Activated CD8-positive, alpha-beta T cell treated with anti-CD3 and anti-CD28 coated beads for 36 hours (primary cell): ENCODE measurements around the gene NPSR1. TPM values are rescaled to one million over a fixed set of nuclear protein-coding genes. Genes with fewer than 3 reads are reported as not detected.

Experiments used
- ATAC-seq: fragments of 200-7000 bp; cut with Tn5 transposase; one replicate; pipeline ENCODE4 v1.10.0; 2021; ENCODE audit warnings: mild to moderate bottlenecking, moderate library complexity
- CTCF ChIA-PET: fragments of 350-600 bp; sonication (Branson Sonifier 250); formaldehyde crosslinking; loops from one replicate; lab custom pipeline; 2021; ENCODE audit warnings: antibody characterized with exemption; lab: Charles Lee
- POLR2A ChIA-PET: fragments of 350-600 bp; sonication (Branson Sonifier 250); formaldehyde crosslinking; loops from one replicate; lab custom pipeline; 2021; ENCODE audit warnings: antibody characterized with exemption; lab: Charles Lee
- DNase-seq: peaks from one replicate; pipeline ENCODE4 v3.0.0-alpha.2; 2020
- H3K27ac Mint-ChIP-seq: one replicate; pipeline ENCODE4 v1.8.0; 2021; ENCODE audit warnings: mild to moderate bottlenecking, mixed read lengths
- H3K27me3 Mint-ChIP-seq: one replicate; pipeline ENCODE4 v1.8.0; 2021; ENCODE audit warnings: mixed read lengths
- H3K36me3 Mint-ChIP-seq: one replicate; pipeline ENCODE4 v1.8.0; 2021; ENCODE audit warnings: low read depth, mixed read lengths
- H3K4me1 Mint-ChIP-seq: one replicate; pipeline ENCODE4 v1.8.0; 2021; ENCODE audit warnings: low read depth, mixed read lengths
- H3K4me3 Mint-ChIP-seq: one replicate; pipeline ENCODE4 v1.8.0; 2021; ENCODE audit warnings: mild to moderate bottlenecking, moderate library complexity, mixed read lengths
- H3K9me3 Mint-ChIP-seq: one replicate; pipeline ENCODE4 v1.8.0; 2021; ENCODE audit warnings: mixed read lengths
- CTCF ChIP-seq: fragments of 200-600 bp; IDR thresholded peaks from one replicate; pipeline ENCODE4 v1.8.0; 2022; ENCODE audit warnings: antibody characterized with exemption, mild to moderate bottlenecking
- intact Hi-C: fragments of 100-400 bp; cut with micrococcal nuclease; formaldehyde crosslinking; loops from one replicate; pipeline ENCODE4 v1.10.0; 2022
- total RNA-seq, 2 experiments: library from RNA; stranded (reverse); gene quantifications; one replicate each; pipeline ENCODE4 v1.2.3, GENCODE V29; 2021

Gene NPSR1
- total RNA-seq, 2 experiments from 2014 or later = not detected

- Mint-ChIP-seq H3K4me1 (no peaks in the 10 kb centered on the region), H3K36me3 (no peaks in the 10 kb centered on the region), H3K9me3 (no peaks in the 10 kb centered on the region), H3K27ac (no peak overlapping the region), H3K27me3 (peaks cover 2% of the 10 kb centered on the region), H3K4me3 (no peak overlapping the region)
- POLR2A ChIA-PET = no interaction called here
- ATAC-seq (no peak), DNase-seq (no peak)
- TF ChIP-seq CTCF = no peak
- intact Hi-C loops = no loop called here
- CTCF ChIA-PET = interaction anchor here (0.9 to 1.3 kb wide), 2 partner anchors 11 to 18 kb away, joined by 3 to 4 read pairs; no protein-coding TSS in a partner anchor
Measured at GRCh38 chr7:34760271-34760670, 102.3 kb downstream of the NPSR1 start.

- H3K27me3 Mint-ChIP-seq = peaks cover 2% of the 10 kb centered on the region
- no peak overlapping the region for H3K4me3 Mint-ChIP-seq
- TF ChIP-seq CTCF = no peak
- H3K9me3 Mint-ChIP-seq = no peaks in the 10 kb centered on the region
- no peaks in the 10 kb centered on the region for H3K36me3 Mint-ChIP-seq
- POLR2A ChIA-PET = no interaction called here
- intact Hi-C loops = no loop called here
- H3K27ac Mint-ChIP-seq = no peak overlapping the region
- CTCF ChIA-PET = no interaction called here
- no peaks in the 10 kb centered on the region for H3K4me1 Mint-ChIP-seq
- DNase-seq (no peak), ATAC-seq (no peak)
Measured at GRCh38 chr7:34761206-34761605, 103.2 kb downstream of the NPSR1 start.

- ATAC-seq (no peak), DNase-seq (no peak)
- Mint-ChIP-seq H3K27ac (no peak overlapping the region), H3K27me3 (peaks cover 2% of the 10 kb centered on the region), H3K36me3 (no peaks in the 10 kb centered on the region), H3K9me3 (no peaks in the 10 kb centered on the region), H3K4me3 (no peak overlapping the region), H3K4me1 (no peaks in the 10 kb centered on the region)
- CTCF ChIA-PET = no interaction called here
- intact Hi-C loops = no loop called here
- POLR2A ChIA-PET = no interaction called here
- no peak for TF ChIP-seq CTCF
Measured at GRCh38 chr7:34761627-34762026, 103.6 kb downstream of the NPSR1 start.

GRCh38 chr7:34762764-34763163 is 104.7 kb downstream of the NPSR1 start:
- Mint-ChIP-seq H3K9me3 (no peaks in the 10 kb centered on the region), H3K36me3 (no peaks in the 10 kb centered on the region), H3K27me3 (peaks cover 2% of the 10 kb centered on the region), H3K27ac (no peak overlapping the region), H3K4me3 (no peak overlapping the region), H3K4me1 (no peaks in the 10 kb centered on the region)
- TF ChIP-seq CTCF = no peak
- DNase-seq (no peak), ATAC-seq (no peak)
- intact Hi-C loops = no loop called here
- ChIA-PET CTCF (no interaction called here), POLR2A (no interaction called here)

- Mint-ChIP-seq H3K4me1 (no peaks in the 10 kb centered on the region), H3K36me3 (no peaks in the 10 kb centered on the region), H3K27me3 (no peaks in the 10 kb centered on the region), H3K27ac (no peak overlapping the region), H3K4me3 (no peak overlapping the region), H3K9me3 (peaks cover 4% of the 10 kb centered on the region)
- ATAC-seq (no peak), DNase-seq (no peak)
- TF ChIP-seq CTCF = no peak
- intact Hi-C loops = no loop called here
- ChIA-PET CTCF (no interaction called here), POLR2A (no interaction called here)
Measured at GRCh38 chr7:34772296-34772938, 114.4 kb downstream of the NPSR1 start.
